Stimulated activated CD4-positive, alpha-beta T cell treated with anti-CD3 and anti-CD28 coated beads, Interleukin-15, amount 100 ng/mL, for 1 hour (primary cell): Measurements from ENCODE around the gene CA7.

Experiments
- DNase-seq, 2 donors: peaks; one replicate each; pipeline ENCODE4 v3.0.0-alpha.2; 2020; ENCODE audit warnings: low read depth in 1 of 2, low spot score in 1 of 2

Gene CA7

DNA sequence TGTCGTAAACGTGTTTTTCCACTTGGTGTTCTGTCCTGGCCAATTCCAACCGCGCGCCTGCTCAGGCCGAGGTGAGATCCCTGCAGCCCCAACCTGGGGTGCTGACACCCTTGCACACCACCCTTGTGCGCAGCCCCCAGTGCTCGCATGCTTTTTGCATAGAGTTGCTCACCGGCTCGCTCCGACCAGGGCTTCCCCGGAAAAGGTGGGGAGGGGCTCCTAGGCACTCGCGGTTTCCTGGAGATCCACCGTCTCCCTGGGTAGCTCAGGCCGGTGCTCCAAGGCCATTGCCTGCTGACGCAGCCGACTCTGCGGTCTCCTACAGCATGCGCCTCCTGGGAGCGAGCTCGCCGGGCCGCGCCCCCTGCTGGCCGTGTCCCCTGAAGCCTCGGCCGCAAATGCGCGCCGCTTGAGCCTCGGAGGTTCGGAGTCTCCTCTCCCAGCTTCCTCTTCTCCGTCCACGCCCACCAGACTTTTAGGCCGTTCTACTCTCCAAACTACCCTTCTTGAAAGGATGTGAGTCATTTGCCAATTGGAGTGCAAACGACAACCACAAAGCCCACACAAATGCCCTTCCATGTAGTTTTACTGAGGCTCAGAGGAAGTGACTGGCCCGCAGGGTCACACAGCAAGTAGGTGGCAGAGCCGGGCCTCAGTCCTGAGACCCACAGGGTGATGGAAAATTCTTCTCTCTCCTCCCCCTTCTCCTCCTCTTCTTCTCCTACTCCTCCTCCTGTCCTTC is 28.9 kb downstream of the CA7 start:
- peak; percentile 77 to 78 for DNase-seq

DNA sequence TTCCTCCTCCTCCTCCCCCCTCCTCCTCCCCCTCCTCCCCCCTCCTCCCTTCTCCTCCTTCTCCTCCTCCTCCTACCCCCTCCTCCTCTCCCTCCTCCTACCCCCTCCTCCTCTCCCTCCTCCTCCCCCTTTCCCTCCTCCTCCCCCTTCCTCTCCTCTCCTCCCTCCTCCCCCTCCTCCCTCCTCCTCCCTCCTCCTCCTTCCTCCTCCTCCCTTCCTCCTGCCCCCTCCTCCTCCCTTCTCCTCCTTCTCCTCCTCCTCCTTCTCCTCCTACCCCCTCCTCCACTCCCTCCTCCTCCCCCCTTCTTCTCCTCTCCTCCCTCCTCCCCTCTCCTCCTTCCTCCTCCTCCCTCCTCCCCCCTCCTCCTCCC is 29.5 kb downstream of the CA7 start:
- no peak for DNase-seq

DNA sequence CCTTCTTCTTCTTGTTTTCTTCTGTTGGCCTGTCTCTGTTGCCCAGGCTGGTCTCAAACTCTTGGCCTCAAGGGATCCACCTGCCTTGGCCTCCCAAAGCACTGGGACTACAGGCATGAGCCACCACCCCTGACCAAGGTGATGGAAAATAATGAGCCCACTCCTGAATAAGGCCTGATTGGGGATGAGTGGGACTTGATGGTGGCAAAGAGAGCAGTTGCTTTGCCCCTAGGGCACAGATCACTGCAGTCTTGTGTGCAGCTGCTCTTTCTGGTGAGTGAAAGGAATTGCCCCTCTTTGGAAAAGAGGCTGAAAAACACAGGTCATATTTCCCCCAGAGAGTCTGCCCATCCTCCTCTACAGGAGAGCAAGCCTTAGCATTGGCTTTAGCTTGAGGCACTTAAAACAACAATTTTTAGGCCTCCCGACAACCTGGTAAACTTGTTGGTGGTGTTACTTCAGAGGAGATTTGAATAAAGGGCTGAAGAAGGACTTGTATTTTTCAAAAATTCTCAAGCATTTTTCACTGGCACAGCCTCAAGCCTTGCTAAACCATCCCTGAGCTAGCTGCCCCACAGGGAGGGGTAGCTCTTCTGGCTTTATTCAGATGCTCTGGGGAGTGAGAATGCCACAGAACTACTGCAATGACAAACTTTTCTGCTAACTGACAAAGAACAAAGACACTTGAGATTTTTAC is 30.0 kb downstream of the CA7 start:
- DNase-seq: no peak

GRCh38 chr16:66878067-66878466 is 33.9 kb downstream of the CA7 start:
- peak in 1 of 2 donors; percentile 38 for DNase-seq

DNA sequence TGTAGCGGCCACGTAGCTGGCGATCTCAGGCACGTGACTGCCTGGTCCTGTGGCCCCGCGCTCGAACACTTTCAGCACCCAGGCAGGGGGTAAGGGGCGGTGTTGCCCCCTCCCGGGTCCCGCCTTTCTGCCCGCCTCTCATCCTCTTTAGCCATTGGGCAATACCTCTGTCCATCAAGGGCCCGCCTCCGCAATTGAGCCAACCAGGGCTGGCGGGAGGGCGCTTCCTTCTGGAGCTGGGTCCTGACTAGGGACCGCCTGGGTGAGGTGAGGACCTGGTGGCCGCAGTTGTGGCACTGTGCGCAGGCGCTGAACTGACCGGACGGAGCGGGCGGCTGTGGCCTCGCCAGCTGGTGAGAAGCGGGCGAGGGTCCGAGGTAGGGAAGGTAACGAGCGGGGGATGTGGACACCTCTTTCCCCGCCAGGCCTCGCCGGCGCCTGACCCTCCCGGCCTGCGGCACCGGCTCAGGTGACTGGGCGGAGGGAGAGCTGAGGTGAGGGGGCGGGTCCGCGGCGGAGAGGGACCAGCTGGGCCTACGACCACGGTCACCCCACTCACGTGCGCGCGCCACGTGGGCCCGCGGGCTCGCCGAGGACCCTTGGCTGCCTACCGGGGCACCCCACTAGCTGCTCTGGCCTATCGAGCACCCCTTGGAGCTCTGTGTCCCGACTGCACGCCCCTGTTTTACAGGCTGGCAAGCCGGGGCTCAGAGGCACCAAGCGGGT is 36.2 kb downstream of the CA7 start, which contains the start of gene PDP2:
Gene PDP2, plus strand, starts transcription at position 228 of the 726 bp plus-strand sequence. CDS start 3,770 bp downstream, outside the sequence.
- DNase-seq: peak; percentile 77 to 79

GRCh38 chr16:66881014-66881417 is 36.8 kb downstream of the CA7 start:
- no peak for DNase-seq

- DNase-seq: no peak
These were observed 37.3 kb downstream of the CA7 start for GRCh38 chr16:66881560-66881959.

DNA sequence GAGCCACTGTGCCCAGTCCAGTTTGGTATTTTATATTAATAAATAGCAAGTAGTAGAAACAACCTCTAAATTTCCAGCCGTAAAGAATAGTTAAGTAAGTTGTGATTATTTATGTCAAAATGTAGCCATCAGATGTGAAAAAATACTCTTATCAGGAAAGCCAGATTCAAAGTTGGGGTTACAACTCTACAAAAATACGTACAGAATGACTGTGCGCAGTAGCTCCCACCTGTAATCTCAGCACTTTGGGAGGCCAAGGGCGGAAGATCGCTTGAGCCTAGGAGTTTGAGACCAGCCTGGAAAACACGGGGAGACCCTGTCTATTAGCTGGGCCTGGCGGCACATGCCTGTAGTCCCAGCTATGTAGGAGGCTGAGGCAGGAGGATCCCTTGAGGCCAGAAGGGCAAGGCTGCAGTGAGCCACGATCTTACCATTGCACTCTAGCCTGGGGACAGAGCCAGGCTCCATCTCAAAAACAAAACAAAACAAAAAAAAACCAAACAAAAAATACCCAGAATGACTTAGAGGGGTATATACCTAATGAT is 37.8 kb downstream of the CA7 start:
- no peak for DNase-seq

DNA sequence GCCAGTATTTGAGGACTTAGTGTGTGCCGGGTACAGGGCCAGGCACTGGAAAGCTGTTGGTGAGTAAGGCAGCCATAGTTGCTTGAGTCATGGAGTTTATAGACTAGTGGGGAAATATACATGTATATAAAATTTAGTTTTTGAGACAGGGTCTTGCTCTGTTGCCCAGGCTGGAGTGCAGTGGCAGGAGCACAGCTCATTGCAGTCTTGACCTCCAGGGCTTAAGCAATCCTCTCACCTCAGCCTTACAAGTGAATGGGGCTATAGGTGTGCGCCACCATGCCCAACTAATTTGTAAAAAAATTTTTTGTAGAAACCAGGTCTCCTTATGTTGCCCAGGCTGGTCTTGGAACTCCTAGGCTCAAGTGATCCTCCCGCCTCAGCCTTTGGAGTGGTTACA is 38.5 kb downstream of the CA7 start:
- DNase-seq: no peak

GRCh38 chr16:66885491-66885890 is 41.3 kb downstream of the CA7 start:
- no peak for DNase-seq

GRCh38 chr16:66886321-66886720 is 42.1 kb downstream of the CA7 start:
- no peak for DNase-seq

DNA sequence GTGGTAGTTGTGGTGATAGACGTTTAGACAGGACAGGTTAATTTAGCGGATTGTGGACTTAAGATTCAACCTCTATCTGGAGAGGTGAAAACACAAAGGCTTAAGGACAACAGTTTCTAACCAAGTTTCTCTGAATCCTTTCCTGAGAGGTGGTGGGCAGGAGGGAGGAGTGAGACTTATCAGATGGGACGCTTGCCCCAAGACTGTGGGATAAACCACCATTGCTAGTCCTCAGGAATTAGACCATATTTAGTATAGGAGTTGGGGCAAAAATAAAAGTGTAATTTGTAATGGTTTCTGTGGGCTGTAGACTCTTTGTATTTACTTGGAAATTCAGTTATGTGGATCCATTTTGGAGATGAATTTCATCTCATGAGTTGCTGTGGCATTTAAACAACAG is 42.7 kb downstream of the CA7 start:
- no peak for DNase-seq

DNA sequence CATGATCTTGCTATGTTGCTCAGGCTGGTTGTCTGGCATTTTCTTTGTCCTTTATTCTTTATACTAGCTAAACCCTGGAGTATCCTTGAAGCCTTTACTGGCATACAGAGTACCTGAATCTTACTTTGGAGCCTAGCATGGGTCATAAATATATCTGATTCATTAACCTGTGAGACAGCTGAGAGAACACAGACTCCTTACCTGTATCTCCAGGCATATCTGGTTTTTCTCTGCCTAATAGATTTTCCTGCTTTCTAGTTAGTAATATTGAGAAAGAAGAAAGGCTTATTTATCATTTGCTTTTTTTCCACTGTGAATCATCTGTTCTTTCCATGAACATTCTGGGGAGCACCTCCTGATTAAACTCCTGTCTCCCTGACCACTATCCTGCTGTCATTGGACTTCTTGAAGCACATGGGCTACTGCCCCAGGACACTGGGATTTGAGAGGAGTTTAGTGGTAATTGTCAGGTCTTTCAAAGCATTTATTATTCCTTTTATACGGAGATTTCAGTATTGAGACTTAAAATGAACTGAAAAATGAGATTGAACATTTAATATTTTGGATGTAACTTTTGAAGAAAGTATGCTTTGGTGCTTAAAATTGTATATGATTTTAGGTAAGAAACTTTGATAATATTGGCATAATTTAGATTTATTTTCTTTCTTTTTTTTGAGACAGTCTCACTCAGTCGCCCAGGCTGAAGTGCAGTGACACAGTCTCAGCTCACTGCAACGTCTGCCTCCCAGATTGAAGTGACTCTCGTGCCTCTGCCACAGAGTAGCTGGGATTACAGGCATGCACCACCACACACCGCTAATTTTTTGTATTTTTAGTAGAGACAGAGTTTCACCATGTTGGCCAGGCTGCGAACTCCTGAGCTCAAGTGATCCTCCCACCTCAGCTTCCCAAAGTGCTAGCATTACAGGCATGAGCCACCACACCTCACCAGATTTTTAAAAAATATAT is 44.7 kb downstream of the CA7 start:
- no peak for DNase-seq

DNA sequence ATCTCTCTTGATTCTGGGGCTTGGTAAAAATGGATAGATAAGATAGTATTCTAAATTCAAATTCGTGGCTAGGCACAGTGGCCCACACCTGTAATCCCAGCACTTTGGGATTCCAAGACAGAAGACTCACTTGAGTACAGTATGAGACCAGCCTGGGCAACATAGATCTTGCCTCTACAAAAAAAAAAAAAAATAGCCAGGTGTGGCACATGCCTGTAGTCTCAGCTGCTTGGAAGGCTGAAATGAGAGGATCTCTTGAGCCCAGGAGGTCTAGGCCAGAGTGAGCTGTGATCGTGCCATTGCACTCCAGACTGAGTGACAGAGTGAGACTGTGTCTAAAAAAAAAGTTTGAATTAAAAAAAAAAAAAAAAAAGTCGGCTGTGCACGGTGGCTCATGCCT is 45.4 kb downstream of the CA7 start:
- no peak for DNase-seq

- no peak for DNase-seq
These were observed 46.6 kb downstream of the CA7 start for GRCh38 chr16:66890799-66891198.

DNA sequence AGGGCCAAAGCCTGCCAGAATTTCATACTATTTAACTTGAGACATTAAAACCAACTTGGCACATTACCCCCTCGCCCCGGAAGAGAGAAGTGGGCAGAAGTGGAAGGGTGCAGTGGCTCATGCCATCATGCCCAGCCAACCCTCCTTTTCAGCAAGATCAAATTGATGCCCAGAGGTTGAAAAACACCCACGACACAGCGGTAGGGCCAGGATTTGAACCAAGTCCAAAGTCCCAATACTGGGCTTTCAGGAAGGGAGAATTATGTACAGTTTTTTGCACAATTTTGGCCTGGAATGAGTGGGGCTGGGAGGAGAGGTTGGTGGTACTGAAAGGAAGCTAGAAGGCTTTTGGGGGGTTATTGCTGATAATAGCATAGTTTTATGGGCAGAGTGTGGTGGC is 47.1 kb downstream of the CA7 start:
- DNase-seq: no peak

DNA sequence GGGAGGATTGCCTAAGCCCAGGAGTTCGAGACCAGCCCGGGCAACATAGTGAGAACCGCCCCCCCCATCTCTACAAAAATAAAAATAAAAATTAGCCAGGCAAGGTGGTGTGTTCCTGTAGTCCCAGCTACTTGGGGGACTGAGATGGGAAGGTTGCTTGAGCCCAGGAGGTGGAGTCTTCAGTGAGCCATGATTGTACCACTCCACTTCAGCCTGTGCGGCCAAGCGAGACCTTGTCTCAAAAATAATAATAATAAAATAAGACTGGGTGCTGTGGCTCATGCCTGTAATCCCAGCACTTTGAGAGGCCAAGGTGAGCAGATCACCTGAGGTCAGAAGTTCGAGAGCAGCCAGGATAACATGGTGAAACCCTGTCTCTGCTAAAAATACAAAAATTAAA is 47.6 kb downstream of the CA7 start:
- no peak for DNase-seq

DNA sequence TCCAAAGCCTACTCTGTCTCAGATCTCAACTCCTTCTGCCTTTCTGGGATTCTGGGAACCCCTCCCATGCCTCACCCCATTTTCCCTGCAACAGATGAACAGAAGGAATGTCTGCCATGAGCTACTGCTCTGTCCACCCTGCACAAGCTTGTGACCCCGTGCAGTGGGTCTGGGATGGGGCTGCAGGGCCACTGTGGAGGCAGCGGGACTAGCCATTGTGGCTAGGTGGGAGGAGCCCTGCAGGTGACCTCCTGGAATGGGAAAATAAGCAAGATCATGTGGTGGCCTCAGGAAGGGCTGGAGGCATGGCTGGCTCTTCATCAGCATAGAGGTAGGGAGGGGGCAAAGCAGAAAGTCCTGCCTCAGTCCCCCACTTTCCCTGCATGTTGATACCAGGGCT is 49.8 kb downstream of the CA7 start:
- DNase-seq: no peak

DNA sequence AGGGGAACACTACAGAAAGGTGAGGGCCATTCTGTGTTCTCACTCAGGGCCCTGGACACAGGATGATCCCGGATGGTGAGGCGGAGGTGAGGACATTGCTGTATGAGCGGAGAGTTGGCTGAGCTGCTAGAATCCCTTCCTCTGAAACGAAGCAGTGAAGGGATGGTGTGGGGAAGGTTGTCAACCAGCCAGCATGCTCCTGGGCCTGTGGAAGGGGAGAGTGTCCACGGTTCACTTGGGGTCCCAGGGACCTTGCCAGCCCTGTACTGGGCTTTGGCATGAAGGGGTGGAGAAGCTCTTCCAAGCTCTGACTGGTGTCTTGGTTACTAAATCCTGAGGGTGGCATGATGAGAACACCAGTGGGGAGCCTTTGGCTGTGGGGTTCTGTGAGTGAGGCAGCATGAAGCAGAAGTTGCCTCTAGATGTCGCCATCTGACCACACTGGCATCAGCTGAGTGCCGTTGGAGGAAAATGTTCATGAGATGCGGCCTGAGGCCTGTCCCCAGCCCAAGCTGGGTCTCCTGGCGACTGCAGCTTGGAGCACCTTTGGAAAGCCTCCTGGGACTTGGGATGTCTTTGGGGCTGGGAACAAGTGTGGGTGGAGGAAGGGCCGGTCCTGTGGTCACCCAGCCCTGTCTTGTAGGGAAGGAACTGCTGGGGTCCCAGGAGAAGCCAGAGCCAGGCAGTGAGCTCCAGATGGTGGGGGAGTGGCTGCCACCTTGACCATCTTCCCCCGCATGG is 50.9 kb downstream of the CA7 start:
- DNase-seq: peak; percentile 18 to 22

- DNase-seq: no peak
These were observed 51.4 kb downstream of the CA7 start for GRCh38 chr16:66895689-66895979.
